Mesothelial cell of epicardium (in vitro differentiated cells): ENCODE results near the gene PDXP. TPM values are rescaled to one million over a fixed set of nuclear protein-coding genes. Genes with fewer than 3 reads are reported as not detected.

Experiments used
- DNase-seq, 2 experiments: peaks; one replicate each; pipeline ENCODE4 v3.0.0; 2021; ENCODE audit warnings: low spot score in 2 of 2; ENCODE audit not compliant: unreplicated experiment in 2 of 2
- H3K27ac Mint-ChIP-seq: 2 replicates; pipeline ENCODE4 v1.8.0; 2021; ENCODE audit warnings: mixed read lengths
- H3K27me3 Mint-ChIP-seq: 2 replicates; pipeline ENCODE4 v1.8.0; 2021; ENCODE audit warnings: low read depth, mixed read lengths
- H3K36me3 Mint-ChIP-seq: 2 replicates; pipeline ENCODE4 v1.8.0; 2021; ENCODE audit warnings: mixed read lengths
- H3K4me1 Mint-ChIP-seq: 2 replicates; pipeline ENCODE4 v1.8.0; 2021; ENCODE audit warnings: mixed read lengths
- H3K4me3 Mint-ChIP-seq: 2 replicates; pipeline ENCODE4 v1.8.0; 2021; ENCODE audit warnings: mild to moderate bottlenecking, moderate library complexity, mixed read lengths
- H3K9me3 Mint-ChIP-seq: 2 replicates; pipeline ENCODE4 v1.8.0; 2021; ENCODE audit warnings: mixed read lengths
- CTCF ChIP-seq: fragments of 200-600 bp; sonication (generic); IDR thresholded peaks from one replicate; pipeline ENCODE4 v1.5.0; 2021; ENCODE audit warnings: antibody characterized with exemption; ENCODE audit not compliant: unreplicated experiment
- total RNA-seq: library from RNA; stranded (reverse); gene quantifications from 3 replicates; pipeline ENCODE4 v1.2.1, GENCODE V29; 2021

Gene PDXP
- total RNA-seq, 1 donor from 2014 or later, result 15.6 TPM

GRCh38 chr22:37672206-37672919, 13.8 kb downstream of the PDXP start:
- Mint-ChIP-seq H3K4me1 (peaks cover 19% of the 10 kb centered on the region), H3K27ac (no peak overlapping the region), H3K36me3 (no peaks in the 10 kb centered on the region), H3K27me3 (no peaks in the 10 kb centered on the region), H3K9me3 (no peaks in the 10 kb centered on the region), H3K4me3 (no peak overlapping the region)
- DNase-seq, result no peak
- no peak for TF ChIP-seq CTCF

- H3K4me1 Mint-ChIP-seq, result peaks cover 22% of the 10 kb centered on the region
- H3K9me3 Mint-ChIP-seq, result no peaks in the 10 kb centered on the region
- no peak overlapping the region for H3K27ac Mint-ChIP-seq
- no peak for TF ChIP-seq CTCF
- H3K4me3 Mint-ChIP-seq, result no peak overlapping the region
- no peak for DNase-seq
- H3K36me3 Mint-ChIP-seq, result no peaks in the 10 kb centered on the region
- H3K27me3 Mint-ChIP-seq, result no peaks in the 10 kb centered on the region
These were observed 14.5 kb downstream of the PDXP start for GRCh38 chr22:37672920-37673455.

- Mint-ChIP-seq H3K36me3 (no peaks in the 10 kb centered on the region), H3K4me1 (peaks cover 23% of the 10 kb centered on the region), H3K27ac (peak overlapping the region; percentile 34), H3K27me3 (no peaks in the 10 kb centered on the region), H3K4me3 (no peak overlapping the region), H3K9me3 (no peaks in the 10 kb centered on the region)
- no peak for DNase-seq
- no peak for TF ChIP-seq CTCF
These were observed 15.7 kb downstream of the PDXP start for GRCh38 chr22:37674248-37674647.

- Mint-ChIP-seq H3K27me3 (no peaks in the 10 kb centered on the region), H3K4me3 (peak within 1 kb of the TSS; percentile 72), H3K4me1 (peaks cover 23% of the 10 kb centered on the region), H3K9me3 (no peaks in the 10 kb centered on the region), H3K36me3 (no peaks in the 10 kb centered on the region), H3K27ac (peak within 1 kb of the TSS; percentile 95)
- no peak for TF ChIP-seq CTCF
- no peak for DNase-seq
These were observed 16.7 kb downstream of the PDXP start, which contains the start of gene LGALS1 for GRCh38 chr22:37674951-37675929. Gene LGALS1, plus strand, starts transcription at chr22:37675636. Its CDS starts 67 bp downstream, at chr22:37675703.

GRCh38 chr22:37675930-37676735, 17.6 kb downstream of the PDXP start:
- no peaks in the 10 kb centered on the region for H3K36me3 Mint-ChIP-seq
- no peak for TF ChIP-seq CTCF
- H3K4me1 Mint-ChIP-seq, result peaks cover 25% of the 10 kb centered on the region
- H3K27ac Mint-ChIP-seq, result peak overlapping the region; percentile 95
- DNase-seq, result no peak
- no peaks in the 10 kb centered on the region for H3K27me3 Mint-ChIP-seq
- peak overlapping the region; percentile 72 for H3K4me3 Mint-ChIP-seq
- H3K9me3 Mint-ChIP-seq, result no peaks in the 10 kb centered on the region
